Measurements from ENCODE around the gene KCNIP1. TPM values are rescaled to one million over a fixed set of nuclear protein-coding genes. Genes with fewer than 3 reads are reported as not detected.

The KCNIP1 gene
- total and polyA plus RNA-seq, 11 donors = 0.52 to 1.3 (median 1.2) TPM; not detected in 8

DNA sequence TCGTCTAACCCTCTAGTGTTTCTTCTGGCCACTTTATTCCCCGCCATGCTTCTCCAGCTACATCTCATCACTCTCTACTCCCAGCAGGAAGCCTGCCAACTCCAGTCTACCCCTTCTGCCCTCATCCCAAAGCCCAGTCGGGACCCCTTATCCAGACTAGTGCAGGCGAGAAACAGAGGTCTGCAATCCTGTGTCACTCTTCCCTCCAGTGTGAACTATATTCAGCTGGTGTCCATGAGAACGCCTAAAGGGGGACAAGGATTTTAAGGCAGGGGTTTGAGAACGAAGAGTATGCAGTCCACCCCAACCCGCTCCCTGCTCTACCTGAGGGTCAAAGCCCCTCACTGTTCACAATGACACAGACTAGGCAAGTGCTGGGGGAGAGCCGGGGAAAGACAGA, 238.0 kb downstream of the KCNIP1 start:
- WGBS, 4 donors = 76 to 82% (median 79%) methylated on average over 8 of the region's 8 CpGs
- TF ChIP-seq, protein P1, sequence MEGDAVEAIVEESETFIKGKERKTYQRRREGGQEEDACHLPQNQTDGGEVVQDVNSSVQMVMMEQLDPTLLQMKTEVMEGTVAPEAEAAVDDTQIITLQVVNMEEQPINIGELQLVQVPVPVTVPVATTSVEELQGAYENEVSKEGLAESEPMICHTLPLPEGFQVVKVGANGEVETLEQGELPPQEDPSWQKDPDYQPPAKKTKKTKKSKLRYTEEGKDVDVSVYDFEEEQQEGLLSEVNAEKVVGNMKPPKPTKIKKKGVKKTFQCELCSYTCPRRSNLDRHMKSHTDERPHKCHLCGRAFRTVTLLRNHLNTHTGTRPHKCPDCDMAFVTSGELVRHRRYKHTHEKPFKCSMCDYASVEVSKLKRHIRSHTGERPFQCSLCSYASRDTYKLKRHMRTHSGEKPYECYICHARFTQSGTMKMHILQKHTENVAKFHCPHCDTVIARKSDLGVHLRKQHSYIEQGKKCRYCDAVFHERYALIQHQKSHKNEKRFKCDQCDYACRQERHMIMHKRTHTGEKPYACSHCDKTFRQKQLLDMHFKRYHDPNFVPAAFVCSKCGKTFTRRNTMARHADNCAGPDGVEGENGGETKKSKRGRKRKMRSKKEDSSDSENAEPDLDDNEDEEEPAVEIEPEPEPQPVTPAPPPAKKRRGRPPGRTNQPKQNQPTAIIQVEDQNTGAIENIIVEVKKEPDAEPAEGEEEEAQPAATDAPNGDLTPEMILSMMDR (IDR thresholded peaks at IDR 0.05) = no peak
- TF ChIP-seq POLR2A (IDR thresholded peaks at IDR 0.05) = no peak
- intact Hi-C loops (cut with DNase I) = loop anchor here in 9 of 10 donors (5.0 to 10.0 kb wide), 7 partner anchors 100 to 596 kb away; partner anchors contain the start of gene RANBP17 (in 1 of the 9)

DNA sequence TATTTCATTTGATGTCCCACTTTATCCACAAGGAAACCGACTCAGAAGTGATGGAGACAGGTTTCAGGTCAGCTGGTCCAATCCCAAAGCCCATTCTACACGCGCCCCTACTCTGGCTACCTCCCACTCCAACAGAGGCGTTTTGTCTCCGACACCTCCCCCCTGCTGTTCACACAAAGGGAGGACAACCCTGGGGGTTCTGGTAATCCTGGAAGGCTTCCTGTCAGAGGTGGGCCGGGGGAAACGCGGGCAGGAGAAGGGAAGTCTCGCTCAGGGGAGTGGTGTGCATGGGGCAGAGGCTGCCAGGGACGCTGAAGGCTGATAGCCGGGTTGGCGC, 240.0 kb downstream of the KCNIP1 start:
- no peak for TF ChIP-seq POLR2A (IDR thresholded peaks at IDR 0.05)
- TF ChIP-seq, protein P1 (IDR thresholded peaks at IDR 0.05) = no peak
- Histone ChIP-seq H3K27me3 (peaks cover 0 to 15% (median 0%) of the 10 kb centered on the region in 9 donors), H3K9me3 (no peaks in the 10 kb centered on the region), H3K4me3 (peak overlapping the region in 4 of 12 donors; percentile 26 to 35 (median 30)), H3K27ac (peak overlapping the region in 1 of 12 donors; percentile 84), H3K36me3 (no peaks in the 10 kb centered on the region), H3K4me1 (peaks cover 0 to 47% (median 42%) of the 10 kb centered on the region in 12 donors)
- no peak for DNase-seq
- intact Hi-C loops (cut with DNase I) = loop anchor here (1.0 to 10.0 kb wide), 12 partner anchors 45 to 593 kb away; partner anchors contain the start of gene RANBP17 (in 1 of the 10)
- ATAC-seq = no peak
- 16 to 24% (median 24%) methylated on average over 12 of the region's 12 CpGs for WGBS, 4 donors

More for the DNA sequence above, 238.0 kb downstream of the KCNIP1 start:
- ATAC-seq (no peak), DNase-seq (no peak)
- Histone ChIP-seq H3K36me3 (no peaks in the 10 kb centered on the region), H3K27me3 (peaks cover 0 to 15% (median 0%) of the 10 kb centered on the region in 9 donors), H3K4me3 (no peak overlapping the region), H3K9me3 (no peaks in the 10 kb centered on the region), H3K4me1 (peaks cover 0 to 29% (median 25%) of the 10 kb centered on the region in 12 donors), H3K27ac (no peak overlapping the region)

DNA sequence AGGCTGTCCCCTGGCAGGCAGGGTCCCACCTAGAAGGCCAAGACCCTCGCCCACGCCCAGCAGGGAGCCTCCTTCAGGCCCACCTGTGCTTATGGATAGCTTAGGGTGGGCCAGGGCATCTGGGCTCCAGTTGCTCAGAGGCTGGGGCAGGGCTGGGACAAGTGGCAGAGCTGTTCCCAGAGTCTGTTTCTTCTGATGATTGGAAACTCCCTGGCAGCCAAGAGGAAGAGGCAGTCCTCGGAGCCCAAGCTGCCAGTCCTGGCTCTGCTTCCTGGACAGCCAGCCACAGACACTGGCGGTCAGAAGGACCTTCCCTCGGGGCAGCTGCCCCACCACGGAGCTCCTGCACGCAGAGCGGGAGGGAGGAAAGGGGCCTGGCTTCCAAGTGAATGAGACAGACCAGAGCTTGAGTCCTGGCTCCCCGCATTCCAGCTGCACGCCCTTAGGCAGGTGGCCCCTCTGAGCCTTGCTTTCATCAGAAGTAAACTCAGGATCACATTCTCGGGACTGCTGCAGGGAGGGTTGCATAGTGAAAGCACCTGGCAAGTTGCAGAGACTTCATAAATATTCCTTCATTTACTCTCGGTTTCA, 241.8 kb downstream of the KCNIP1 start:
- H3K4me1 ChIP-seq = peaks cover 2 to 57% (median 46%) of the 10 kb centered on the region in 12 donors
- intact Hi-C loops (cut with DNase I) = loop anchor here in 6 of 10 donors (1.0 to 10.0 kb wide), 9 partner anchors 43 to 591 kb away; partner anchors contain the start of gene RANBP17 (in 1 of the 6)
- H3K4me3 ChIP-seq = peak overlapping the region in 7 of 12 donors; percentile 10 to 29 (median 17)
- TF ChIP-seq, protein P1 (IDR thresholded peaks at IDR 0.05) = no peak
- TF ChIP-seq POLR2A (IDR thresholded peaks at IDR 0.05) = no peak
- DNase-seq (peak; percentile 59 to 85 (median 69)), ATAC-seq (peak; percentile 57 to 71 (median 67))
- no peaks in the 10 kb centered on the region for H3K9me3 ChIP-seq
- peaks cover 0 to 15% (median 0%) of the 10 kb centered on the region in 9 donors for H3K27me3 ChIP-seq
- peak overlapping the region; percentile 66 to 95 (median 82) for H3K27ac ChIP-seq
- H3K36me3 ChIP-seq = no peaks in the 10 kb centered on the region
- 15 to 24% (median 18%) methylated on average over 4 to 12 of the region's 12 CpGs for WGBS, 4 donors

Measured in heart left ventricle (tissue), 16 donors.